HFF-Myc (cell line): Measurements from ENCODE around the gene NELFCD.
A peak's percentile ranks its signal among the peaks of the same experiment; 100 is the strongest.

Experiments used
- DNase-seq: peaks from one replicate; pipeline ENCODE4 v3.0.0-alpha.2; 2011; ENCODE audit warnings: low read depth; ENCODE audit errors: extremely low read depth
- H3K4me3 ChIP-seq: replicated peaks from 2 replicates; pipeline ENCODE4 v1.5.1; 2011; ENCODE audit warnings: low read depth, mild to moderate bottlenecking, control low read depth, low read length
- CTCF ChIP-seq: IDR thresholded peaks from 2 replicates; pipeline ENCODE4 v1.5.1; 2012; ENCODE audit warnings: mild to moderate bottlenecking, low read depth, low read length, control low read depth; ENCODE audit errors: missing control alignments

Gene NELFCD

DNA sequence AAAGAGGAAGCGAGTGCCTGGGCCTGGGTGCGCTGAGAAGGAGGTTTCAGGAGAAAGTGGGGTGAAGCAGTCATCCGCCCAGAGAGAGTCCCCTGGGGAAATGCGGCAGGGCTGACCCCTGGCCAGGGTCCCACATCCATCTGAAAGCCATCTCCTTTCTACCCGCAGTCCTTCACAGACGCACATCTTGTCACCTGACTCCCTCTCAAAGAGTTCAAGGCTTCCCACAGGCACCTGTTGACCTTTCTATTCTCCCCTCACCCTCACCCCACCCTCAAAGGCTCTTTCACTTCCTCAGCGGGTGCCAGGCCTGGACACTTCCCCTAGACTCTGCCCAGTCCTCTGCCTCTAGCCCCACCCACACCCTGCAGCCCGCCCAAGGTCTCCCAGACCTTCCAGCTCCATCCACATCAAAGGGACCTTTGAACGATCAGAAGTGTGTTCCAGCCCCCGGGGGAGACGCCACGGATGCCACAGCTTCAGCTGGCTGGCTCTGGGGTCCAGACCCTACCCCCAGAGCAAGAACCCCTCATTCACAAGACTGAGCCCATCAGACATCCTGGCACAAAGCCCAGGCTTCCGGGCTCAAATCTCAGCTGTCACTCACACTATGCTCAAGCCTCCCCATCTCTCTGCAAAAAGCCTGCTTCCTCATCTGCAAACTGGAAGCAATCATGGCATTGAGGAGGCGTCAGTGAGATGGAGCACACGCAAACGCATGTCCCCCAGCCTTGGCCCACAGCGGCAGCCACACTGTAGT is 23.9 kb downstream of the NELFCD start:
- TF ChIP-seq CTCF = no peak
- H3K4me3 ChIP-seq = peak overlapping the region; percentile 58
- DNase-seq = no peak

GRCh38 chr20:59005523-59006166 is 24.6 kb downstream of the NELFCD start:
- H3K4me3 ChIP-seq = peak overlapping the region; percentile 58
- DNase-seq = no peak
- no peak for TF ChIP-seq CTCF

- H3K4me3 ChIP-seq = peak overlapping the region; percentile 58
These were observed 25.3 kb downstream of the NELFCD start for GRCh38 chr20:59006167-59006863.

GRCh38 chr20:59006864-59007664 is 26.0 kb downstream of the NELFCD start, which contains the start of gene CTSZ:
CTSZ (minus strand) TSS chr20:59007254; CDS start chr20:59007128, 126 bp downstream.
- no peak for DNase-seq
- peak within 1 kb of the TSS; percentile 58 for H3K4me3 ChIP-seq
- no peak for TF ChIP-seq CTCF

More at GRCh38 chr20:59006167-59006863, 25.3 kb downstream of the NELFCD start:
- DNase-seq = no peak
- TF ChIP-seq CTCF = no peak

DNA sequence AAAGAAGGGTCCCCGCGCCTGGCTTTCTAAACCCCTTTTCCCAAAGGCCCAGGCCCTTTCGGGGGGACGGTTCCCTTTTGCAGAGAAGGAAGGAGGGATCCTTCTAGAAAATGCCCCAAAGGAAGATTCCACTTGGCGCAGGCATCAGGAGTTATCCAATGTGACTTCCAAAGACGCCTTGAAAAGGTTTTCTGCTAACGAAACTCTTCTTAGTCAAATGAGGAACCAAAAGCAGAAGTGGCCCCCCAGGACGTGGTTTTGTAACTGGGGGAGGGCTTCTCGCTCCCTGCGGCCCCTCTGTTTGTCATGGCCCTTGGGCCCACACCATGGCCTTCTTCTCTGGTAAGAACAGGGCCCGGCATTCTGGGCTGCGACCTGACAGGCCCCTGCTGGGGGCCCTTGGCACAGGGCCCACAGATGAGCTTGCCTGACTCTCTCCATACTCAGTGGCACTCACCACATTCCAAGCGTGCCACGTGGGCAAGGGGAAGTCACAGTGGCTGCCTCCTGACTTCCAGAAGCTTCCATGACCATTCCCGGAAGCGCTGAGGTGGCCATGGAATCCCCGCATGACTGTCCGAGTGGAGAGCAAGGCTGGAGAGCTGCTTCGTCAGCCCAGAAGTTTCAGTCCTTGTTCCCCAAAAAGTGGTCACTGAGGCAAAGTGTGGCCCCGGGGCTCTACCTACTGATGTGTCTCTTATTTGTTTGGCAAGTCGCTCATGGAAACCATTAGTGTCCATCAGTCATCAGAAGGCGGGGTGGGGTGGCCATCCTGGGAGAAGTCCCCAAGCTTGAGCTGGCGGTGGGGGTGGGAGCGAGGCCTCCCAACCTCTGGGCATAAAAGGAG is 26.8 kb downstream of the NELFCD start:
- TF ChIP-seq CTCF = no peak
- no peak for DNase-seq
- H3K4me3 ChIP-seq = peak overlapping the region; percentile 58
